Measurements from ENCODE around the gene IFT57.

- TF ChIP-seq CTCF (IDR thresholded peaks at IDR 0.05; ENCODE audit: poor library complexity) (no peak), EZH2phosphoT487 (IDR thresholded peaks at IDR 0.05; ENCODE audit: low read depth, severe bottlenecking, unreplicated experiment) (no peak)
Observed at GRCh38 chr3:108126348-108126747, 95.9 kb downstream of the IFT57 start.
